DMS53 treated with DMSO at 0.1 percent for 48 hours (cell line): ENCODE measurements around the gene PPT1.
A peak's percentile ranks its signal among the peaks of the same experiment; 100 is the strongest.

Experiments used
- DNase-seq: peaks from one replicate; lab custom pipeline; 2025; ENCODE audit not compliant: unreplicated experiment; lab: John Stamatoyannopoulos, UW

Gene PPT1

DNA sequence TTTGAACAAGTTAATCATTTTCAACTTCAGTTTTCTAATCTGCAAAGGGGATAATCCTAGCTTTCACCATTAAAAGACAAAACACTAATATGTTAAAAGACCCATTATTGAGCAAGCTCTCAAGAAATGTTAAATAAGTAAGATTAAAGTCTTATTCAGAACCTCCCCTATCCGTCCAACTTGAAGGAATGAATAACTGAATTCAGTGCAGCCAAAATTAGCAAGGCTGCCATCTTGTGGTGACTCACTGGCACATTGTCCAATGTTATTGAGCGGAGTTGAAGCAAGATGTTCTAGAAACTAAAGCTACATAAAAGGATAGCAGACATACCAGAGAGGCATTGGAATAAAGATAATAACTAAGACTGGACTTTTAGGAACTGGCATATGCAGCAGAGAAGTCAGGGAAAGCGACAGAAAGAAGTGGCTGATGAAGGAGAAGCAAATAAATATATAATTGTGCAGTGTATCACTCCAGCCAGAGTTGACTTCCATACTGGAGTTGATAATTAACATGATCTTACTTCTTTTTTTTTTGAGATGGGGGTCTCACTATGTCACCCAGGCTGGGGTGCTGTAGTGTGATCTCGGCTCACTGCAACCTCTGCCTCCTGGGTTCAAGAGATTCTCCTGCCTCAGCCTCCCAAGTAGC is 64.7 kb downstream of the PPT1 start:
- DNase-seq = peak; percentile 64

- DNase-seq = no peak
Measured at GRCh38 chr1:40030528-40031135, 66.4 kb downstream of the PPT1 start.

- no peak for DNase-seq
Measured at GRCh38 chr1:40029608-40030007, 67.4 kb downstream of the PPT1 start.

GRCh38 chr1:40027647-40028046 is 69.4 kb downstream of the PPT1 start:
- no peak for DNase-seq

- DNase-seq = no peak
Measured at GRCh38 chr1:40024671-40025070, 72.4 kb downstream of the PPT1 start.

GRCh38 chr1:40023379-40023944 is 73.6 kb downstream of the PPT1 start:
- DNase-seq = no peak
